Neural cell (in vitro differentiated cells): ENCODE measurements around the gene OLFM1.

ENCODE experiments used
- EZH2 ChIP-seq: fragments of 200-600, 300-800 bp; shearing (Covaris generic), sonication (generic); IDR thresholded peaks from 2 replicates; pipeline ENCODE4 v1.6.1; 2014; ENCODE audit warnings: antibody characterized with exemption, low read length, borderline replicate concordance, mild to moderate bottlenecking; ENCODE audit not compliant: insufficient read depth, poor library complexity, severe bottlenecking
- MXI1 ChIP-seq: fragments of 450-650 bp; conservative IDR thresholded peaks from 2 replicates; pipeline ENCODE4 v1.6.1; 2014; ENCODE audit warnings: antibody characterized with exemption, mild to moderate bottlenecking; ENCODE audit not compliant: poor library complexity, severe bottlenecking
- RAD21 ChIP-seq: fragments of 450-650 bp; conservative IDR thresholded peaks from 2 replicates; pipeline ENCODE4 v1.6.1; 2014; ENCODE audit warnings: antibody characterized with exemption, mild to moderate bottlenecking, moderate library complexity
- TF ChIP-seq, protein P1 (sequence below): fragments of 450-650 bp; IDR thresholded peaks from 2 replicates; pipeline ENCODE4 v1.5.1; 2014; ENCODE audit warnings: antibody characterized with exemption, mild to moderate bottlenecking, moderate library complexity; ENCODE audit not compliant: poor library complexity, severe bottlenecking
- TF ChIP-seq, protein P2 (sequence below): IDR thresholded peaks from 2 replicates; pipeline ENCODE4 v1.6.1; 2012; ENCODE audit warnings: borderline replicate concordance

DNA sequence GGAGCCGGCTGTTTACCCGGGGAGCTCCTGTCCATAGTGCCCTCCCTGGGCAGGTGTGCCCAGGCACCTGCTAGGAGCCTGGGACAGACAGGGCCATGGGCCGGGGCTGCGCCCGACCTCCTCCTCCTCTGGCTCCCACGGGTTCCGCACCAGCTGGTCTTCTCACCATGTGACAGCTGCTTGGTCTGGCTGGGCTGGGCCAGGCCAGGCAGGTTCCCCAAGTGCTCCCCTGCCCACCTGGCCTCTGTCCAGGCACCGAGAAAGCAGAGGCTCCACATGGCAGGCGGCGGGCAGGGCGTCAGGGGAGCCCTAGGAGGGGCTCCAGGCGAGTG is 60.0 kb downstream of the OLFM1 start:
- TF ChIP-seq, protein P1, sequence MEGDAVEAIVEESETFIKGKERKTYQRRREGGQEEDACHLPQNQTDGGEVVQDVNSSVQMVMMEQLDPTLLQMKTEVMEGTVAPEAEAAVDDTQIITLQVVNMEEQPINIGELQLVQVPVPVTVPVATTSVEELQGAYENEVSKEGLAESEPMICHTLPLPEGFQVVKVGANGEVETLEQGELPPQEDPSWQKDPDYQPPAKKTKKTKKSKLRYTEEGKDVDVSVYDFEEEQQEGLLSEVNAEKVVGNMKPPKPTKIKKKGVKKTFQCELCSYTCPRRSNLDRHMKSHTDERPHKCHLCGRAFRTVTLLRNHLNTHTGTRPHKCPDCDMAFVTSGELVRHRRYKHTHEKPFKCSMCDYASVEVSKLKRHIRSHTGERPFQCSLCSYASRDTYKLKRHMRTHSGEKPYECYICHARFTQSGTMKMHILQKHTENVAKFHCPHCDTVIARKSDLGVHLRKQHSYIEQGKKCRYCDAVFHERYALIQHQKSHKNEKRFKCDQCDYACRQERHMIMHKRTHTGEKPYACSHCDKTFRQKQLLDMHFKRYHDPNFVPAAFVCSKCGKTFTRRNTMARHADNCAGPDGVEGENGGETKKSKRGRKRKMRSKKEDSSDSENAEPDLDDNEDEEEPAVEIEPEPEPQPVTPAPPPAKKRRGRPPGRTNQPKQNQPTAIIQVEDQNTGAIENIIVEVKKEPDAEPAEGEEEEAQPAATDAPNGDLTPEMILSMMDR: no peak
- TF ChIP-seq, protein P2, sequence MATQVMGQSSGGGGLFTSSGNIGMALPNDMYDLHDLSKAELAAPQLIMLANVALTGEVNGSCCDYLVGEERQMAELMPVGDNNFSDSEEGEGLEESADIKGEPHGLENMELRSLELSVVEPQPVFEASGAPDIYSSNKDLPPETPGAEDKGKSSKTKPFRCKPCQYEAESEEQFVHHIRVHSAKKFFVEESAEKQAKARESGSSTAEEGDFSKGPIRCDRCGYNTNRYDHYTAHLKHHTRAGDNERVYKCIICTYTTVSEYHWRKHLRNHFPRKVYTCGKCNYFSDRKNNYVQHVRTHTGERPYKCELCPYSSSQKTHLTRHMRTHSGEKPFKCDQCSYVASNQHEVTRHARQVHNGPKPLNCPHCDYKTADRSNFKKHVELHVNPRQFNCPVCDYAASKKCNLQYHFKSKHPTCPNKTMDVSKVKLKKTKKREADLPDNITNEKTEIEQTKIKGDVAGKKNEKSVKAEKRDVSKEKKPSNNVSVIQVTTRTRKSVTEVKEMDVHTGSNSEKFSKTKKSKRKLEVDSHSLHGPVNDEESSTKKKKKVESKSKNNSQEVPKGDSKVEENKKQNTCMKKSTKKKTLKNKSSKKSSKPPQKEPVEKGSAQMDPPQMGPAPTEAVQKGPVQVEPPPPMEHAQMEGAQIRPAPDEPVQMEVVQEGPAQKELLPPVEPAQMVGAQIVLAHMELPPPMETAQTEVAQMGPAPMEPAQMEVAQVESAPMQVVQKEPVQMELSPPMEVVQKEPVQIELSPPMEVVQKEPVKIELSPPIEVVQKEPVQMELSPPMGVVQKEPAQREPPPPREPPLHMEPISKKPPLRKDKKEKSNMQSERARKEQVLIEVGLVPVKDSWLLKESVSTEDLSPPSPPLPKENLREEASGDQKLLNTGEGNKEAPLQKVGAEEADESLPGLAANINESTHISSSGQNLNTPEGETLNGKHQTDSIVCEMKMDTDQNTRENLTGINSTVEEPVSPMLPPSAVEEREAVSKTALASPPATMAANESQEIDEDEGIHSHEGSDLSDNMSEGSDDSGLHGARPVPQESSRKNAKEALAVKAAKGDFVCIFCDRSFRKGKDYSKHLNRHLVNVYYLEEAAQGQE: no peak
- TF ChIP-seq EZH2: no peak
- TF ChIP-seq RAD21: no peak
- no peak for TF ChIP-seq MXI1
